ENCODE measurements around the gene RRP8. TPM values are rescaled to one million over a fixed set of nuclear protein-coding genes. Genes with fewer than 3 reads are reported as not detected.

The RRP8 gene
- polyA plus RNA-seq, 1 experiment, result 9.9 TPM

GRCh38 chr11:6563667-6564066, 39.7 kb downstream of the RRP8 start:
- no peaks in the 10 kb centered on the region; the same call in 1 of the 2 replicates for H3K36me3 ChIP-seq (ENCODE audit: control insufficient read depth, insufficient read depth, low read length)
- H3K27me3 ChIP-seq (ENCODE audit: control insufficient read depth, insufficient read depth, low read length), result no peaks in the 10 kb centered on the region
- POLR2A ChIA-PET, result no interaction called here
- DNase-seq (ENCODE audit: low read depth), result no peak
- TF ChIP-seq CTCF (IDR thresholded peaks at IDR 0.05; ENCODE audit: insufficient read depth, low read depth, low read length), result no peak
- CTCF ChIA-PET, result no interaction called here
- H3K4me3 ChIP-seq (ENCODE audit: low read depth, low read length), result no peak overlapping the region

- Histone ChIP-seq H3K27me3 (ENCODE audit: control insufficient read depth, insufficient read depth, low read length) (no peaks in the 10 kb centered on the region), H3K4me3 (ENCODE audit: low read depth, low read length) (no peak overlapping the region), H3K36me3 (ENCODE audit: control insufficient read depth, insufficient read depth, low read length) (no peaks in the 10 kb centered on the region; the same call in 1 of the 2 replicates)
- DNase-seq (ENCODE audit: low read depth), result no peak
- no peak for TF ChIP-seq CTCF (IDR thresholded peaks at IDR 0.05; ENCODE audit: insufficient read depth, low read depth, low read length)
- ChIA-PET POLR2A (no interaction called here), CTCF (no interaction called here)
These were observed 40.2 kb downstream of the RRP8 start for GRCh38 chr11:6563121-6563619.

GRCh38 chr11:6561288-6561687, 42.1 kb downstream of the RRP8 start:
- no peak for TF ChIP-seq CTCF (IDR thresholded peaks at IDR 0.05; ENCODE audit: insufficient read depth, low read depth, low read length)
- ChIA-PET POLR2A (no interaction called here), CTCF (interaction anchor here (1.0 kb wide), 1 partner anchor 30 kb away, joined by 4 read pairs; no protein-coding TSS in a partner anchor)

GRCh38 chr11:6559369-6559768, 44.0 kb downstream of the RRP8 start:
- H3K27me3 ChIP-seq (ENCODE audit: control insufficient read depth, insufficient read depth, low read length), result no peaks in the 10 kb centered on the region
- POLR2A ChIA-PET, result no interaction called here
- no peak overlapping the region for H3K4me3 ChIP-seq (ENCODE audit: low read depth, low read length)
- no peak for TF ChIP-seq CTCF (IDR thresholded peaks at IDR 0.05; ENCODE audit: insufficient read depth, low read depth, low read length)
- H3K36me3 ChIP-seq (ENCODE audit: control insufficient read depth, insufficient read depth, low read length), result no peaks in the 10 kb centered on the region; the same call in 1 of the 2 replicates
- DNase-seq (ENCODE audit: low read depth), result no peak
- CTCF ChIA-PET, result no interaction called here

More at GRCh38 chr11:6561288-6561687, 42.1 kb downstream of the RRP8 start:
- H3K36me3 ChIP-seq (ENCODE audit: control insufficient read depth, insufficient read depth, low read length), result no peaks in the 10 kb centered on the region; the same call in 1 of the 2 replicates
- H3K4me3 ChIP-seq (ENCODE audit: low read depth, low read length), result no peak overlapping the region
- H3K27me3 ChIP-seq (ENCODE audit: control insufficient read depth, insufficient read depth, low read length), result no peaks in the 10 kb centered on the region
- no peak for DNase-seq (ENCODE audit: low read depth)

GRCh38 chr11:6557761-6558674, 45.4 kb downstream of the RRP8 start:
- POLR2A ChIA-PET, result no interaction called here
- Histone ChIP-seq H3K27me3 (ENCODE audit: control insufficient read depth, insufficient read depth, low read length) (no peaks in the 10 kb centered on the region), H3K36me3 (ENCODE audit: control insufficient read depth, insufficient read depth, low read length) (no peaks in the 10 kb centered on the region), H3K4me3 (ENCODE audit: low read depth, low read length) (no peak overlapping the region)
- DNase-seq (ENCODE audit: low read depth), result no peak
- TF ChIP-seq CTCF (IDR thresholded peaks at IDR 0.05; ENCODE audit: insufficient read depth, low read depth, low read length), result no peak
- CTCF ChIA-PET, result no interaction called here

All from BJ (cell line).